ENCODE measurements around the gene TBCD.
"Not testable (repeated sequence)": the region's sequence is repeated elsewhere in the genome, so short reads cannot be mapped to it uniquely, and the experiment has no call there.

Gene TBCD

GRCh38 chr17:82767041-82767754 is 15.3 kb downstream of the TBCD start:
- peak; percentile 56 for DNase-seq (ENCODE audit: low read depth)

GRCh38 chr17:82769041-82769440 is 17.2 kb downstream of the TBCD start:
- no peak for DNase-seq (ENCODE audit: low read depth)

GRCh38 chr17:82772026-82772425 is 20.2 kb downstream of the TBCD start:
- DNase-seq (ENCODE audit: low read depth) = peak; percentile 94

DNA sequence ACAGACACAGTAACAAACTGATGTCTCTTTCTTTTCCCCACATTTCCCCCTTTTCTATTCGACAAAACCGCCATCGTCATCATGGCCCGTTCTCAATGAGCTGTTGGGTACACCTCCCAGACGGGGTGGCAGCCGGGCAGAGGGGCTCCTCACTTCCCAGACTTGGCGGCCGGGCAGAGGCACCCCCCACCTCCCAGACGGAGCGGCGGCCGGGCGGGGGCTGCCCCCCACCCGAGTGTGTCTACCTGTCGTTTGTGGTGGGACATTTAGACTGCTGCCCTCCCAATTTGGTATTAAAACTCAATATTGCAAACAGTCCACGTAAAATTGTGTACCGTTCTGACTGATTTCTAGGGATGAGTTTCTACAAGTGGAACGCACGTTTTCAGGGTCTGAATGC is 22.6 kb downstream of the TBCD start:
- DNase-seq (ENCODE audit: low read depth) = not testable (repeated sequence)

GRCh38 chr17:82775001-82775823 is 23.3 kb downstream of the TBCD start:
- DNase-seq (ENCODE audit: low read depth) = peak; percentile 34

DNA sequence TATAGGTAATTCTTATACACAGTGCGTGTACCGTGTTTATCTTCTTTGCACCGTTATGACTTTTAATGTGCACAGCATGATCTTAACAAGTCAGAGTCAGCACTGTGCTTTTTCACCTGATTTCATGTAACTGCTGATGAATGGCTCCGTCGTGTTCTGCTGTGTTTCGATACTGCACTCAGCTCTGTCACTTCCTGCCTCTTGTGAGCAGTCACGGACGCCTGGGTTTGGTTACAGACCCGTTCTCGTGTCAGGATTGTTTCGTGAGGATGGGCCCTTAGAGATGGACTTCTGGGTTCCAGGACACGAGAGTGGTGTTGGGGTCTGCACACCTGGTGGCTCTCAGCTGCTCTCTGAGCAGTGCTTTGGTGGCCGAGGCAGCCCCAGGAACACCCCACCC is 24.6 kb downstream of the TBCD start:
- no peak for DNase-seq (ENCODE audit: low read depth)

GRCh38 chr17:82777778-82778375 is 26.0 kb downstream of the TBCD start:
- not testable (repeated sequence) for DNase-seq (ENCODE audit: low read depth)

DNA sequence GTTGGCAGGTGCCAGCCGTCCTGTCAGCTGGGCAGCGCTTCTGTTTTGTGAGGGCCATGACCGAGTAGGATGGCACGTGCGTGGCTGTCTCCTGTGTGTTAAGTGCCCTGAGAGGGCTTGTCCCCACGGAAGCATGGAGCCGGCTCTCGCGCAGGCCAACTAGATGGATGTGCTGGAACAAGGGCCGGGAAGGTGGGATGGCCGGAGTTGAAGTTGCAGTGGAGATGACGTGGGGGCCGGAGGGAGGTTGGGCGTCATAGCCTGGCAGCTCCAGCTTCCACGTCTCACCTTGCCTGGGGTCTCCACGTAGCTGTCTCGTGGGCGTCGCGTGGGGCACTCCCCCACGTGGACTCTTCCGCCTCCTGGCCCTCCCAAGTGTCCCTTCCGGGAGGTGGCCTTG is 27.7 kb downstream of the TBCD start:
- no peak for DNase-seq (ENCODE audit: low read depth)

- no peak for DNase-seq (ENCODE audit: low read depth)
Measured at GRCh38 chr17:82780195-82780594, 28.3 kb downstream of the TBCD start.

GRCh38 chr17:82780971-82781893 is 29.4 kb downstream of the TBCD start:
- no peak for DNase-seq (ENCODE audit: low read depth)

DNA sequence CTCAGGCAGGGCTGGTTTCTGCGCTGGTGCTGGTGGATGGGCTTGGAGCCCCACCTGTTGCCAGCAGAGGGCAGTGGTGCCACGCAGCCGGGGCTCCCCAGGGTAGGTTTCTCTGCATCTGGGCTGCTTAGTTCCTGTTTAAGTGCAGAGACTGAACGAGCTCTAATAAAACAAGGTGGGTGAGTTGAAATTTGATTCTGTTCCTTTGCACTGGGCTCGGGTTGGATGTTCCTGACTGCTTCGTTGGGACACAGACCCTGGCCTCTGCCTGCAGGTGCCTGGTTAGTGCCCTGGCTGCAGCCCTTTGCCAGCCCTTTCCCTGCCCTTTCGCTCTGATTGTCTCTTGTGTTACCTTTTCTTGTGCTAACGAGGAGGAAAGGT is 30.0 kb downstream of the TBCD start:
- peak; percentile 69 for DNase-seq (ENCODE audit: low read depth)

DNA sequence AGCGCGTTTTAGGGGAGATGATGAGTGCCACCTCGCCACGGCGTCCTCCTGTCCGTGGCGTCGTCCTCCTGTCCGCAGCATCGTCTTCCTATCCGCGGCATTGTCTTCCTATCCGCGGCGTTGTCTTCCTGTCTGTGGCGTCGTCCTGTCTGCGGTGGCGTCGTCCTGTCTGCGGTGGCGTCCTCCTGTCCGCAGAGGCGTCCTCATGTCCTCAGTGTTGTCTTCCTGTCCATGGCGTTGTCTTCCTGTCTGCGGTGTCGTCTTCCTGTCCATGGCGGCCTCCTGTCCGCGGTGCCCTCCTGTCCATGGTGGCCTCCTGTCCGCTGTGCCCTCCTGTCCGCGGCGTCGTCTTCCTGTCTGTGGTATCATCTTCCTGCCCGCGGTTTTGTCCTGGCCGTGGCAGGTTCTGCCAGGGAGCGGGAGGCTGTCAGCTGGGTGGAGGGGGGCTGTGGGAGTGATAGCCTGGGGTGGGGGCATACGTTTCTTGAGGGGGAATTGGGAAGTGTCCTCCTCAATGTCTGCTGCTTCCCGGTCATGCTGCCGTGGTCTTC is 30.9 kb downstream of the TBCD start:
- no peak for DNase-seq (ENCODE audit: low read depth)

GRCh38 chr17:82783498-82783897 is 31.6 kb downstream of the TBCD start:
- DNase-seq (ENCODE audit: low read depth) = no peak

- not testable (repeated sequence) for DNase-seq (ENCODE audit: low read depth)
Measured at GRCh38 chr17:82785581-82785980, 33.7 kb downstream of the TBCD start.

- DNase-seq (ENCODE audit: low read depth) = no peak
Measured at GRCh38 chr17:82786427-82786826, 34.6 kb downstream of the TBCD start.

GRCh38 chr17:82787081-82787848 is 35.4 kb downstream of the TBCD start:
- DNase-seq (ENCODE audit: low read depth) = no peak

- DNase-seq (ENCODE audit: low read depth) = no peak
Measured at GRCh38 chr17:82788206-82789001, 36.5 kb downstream of the TBCD start.

GRCh38 chr17:82789051-82789592 is 37.3 kb downstream of the TBCD start:
- no peak for DNase-seq (ENCODE audit: low read depth)

GRCh38 chr17:82789806-82790205 is 37.9 kb downstream of the TBCD start:
- DNase-seq (ENCODE audit: low read depth) = no peak

DNA sequence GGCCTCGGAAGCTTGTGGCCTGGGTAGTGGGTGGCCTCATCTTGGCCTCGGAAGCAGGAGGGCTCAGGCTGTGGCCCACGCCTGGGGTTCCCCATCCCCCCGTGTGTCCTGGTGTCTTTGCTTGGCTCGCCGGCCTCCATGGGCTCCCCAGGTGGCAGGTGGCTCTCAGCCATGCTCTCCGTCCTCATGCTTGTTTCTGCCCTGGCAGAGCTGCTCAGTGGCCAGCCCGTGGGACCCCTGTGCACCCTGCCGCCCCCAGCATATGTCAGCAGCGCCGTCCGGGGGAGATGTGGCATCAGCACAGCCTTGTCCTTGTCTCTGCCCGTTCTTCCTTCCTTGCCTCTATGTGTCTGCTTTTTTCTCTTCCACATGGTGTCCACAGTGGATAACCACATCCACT is 38.5 kb downstream of the TBCD start:
- no peak for DNase-seq (ENCODE audit: low read depth)

Data from iris pigment epithelial cell (primary cell).